ENCODE data around the gene EFNA1. TPM values are rescaled to one million over a fixed set of nuclear protein-coding genes. Genes with fewer than 3 reads are reported as not detected.

EFNA1 gene
- polyA plus RNA-seq, 1 donor from 2014 or later = 0.50 TPM

DNA sequence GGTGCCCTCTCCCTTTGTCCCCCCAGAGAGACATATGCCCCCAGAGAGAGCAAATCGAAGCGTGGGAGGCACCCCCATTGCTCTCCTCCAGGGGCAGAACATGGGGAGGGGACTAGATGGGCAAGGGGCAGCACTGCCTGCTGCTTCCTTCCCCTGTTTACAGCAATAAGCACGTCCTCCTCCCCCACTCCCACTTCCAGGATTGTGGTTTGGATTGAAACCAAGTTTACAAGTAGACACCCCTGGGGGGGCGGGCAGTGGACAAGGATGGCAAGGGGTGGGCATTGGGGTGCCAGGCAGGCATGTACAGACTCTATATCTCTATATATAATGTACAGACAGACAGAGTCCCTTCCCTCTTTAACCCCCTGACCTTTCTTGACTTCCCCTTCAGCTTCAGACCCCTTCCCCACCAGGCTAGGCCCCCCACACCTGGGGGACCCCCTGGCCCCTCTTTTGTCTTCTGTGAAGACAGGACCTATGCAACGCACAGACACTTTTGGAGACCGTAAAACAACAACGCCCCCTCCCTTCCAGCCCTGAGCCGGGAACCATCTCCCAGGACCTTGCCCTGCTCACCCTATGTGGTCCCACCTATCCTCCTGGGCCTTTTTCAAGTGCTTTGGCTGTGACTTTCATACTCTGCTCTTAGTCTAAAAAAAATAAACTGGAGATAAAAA, 40.7 kb upstream of the EFNA1 start:
- Histone ChIP-seq H3K9me2 (ENCODE audit: insufficient read depth, low read length) (no peaks in the 10 kb centered on the region), H4K20me1 (ENCODE audit: insufficient read depth) (peaks cover 23% of the 10 kb centered on the region), H3K27me3 (ENCODE audit: insufficient read depth, low read depth, low read length) (no peaks in the 10 kb centered on the region), H3K9me3 (ENCODE audit: low read length) (no peaks in the 10 kb centered on the region), H3K4me2 (ENCODE audit: low read length) (no peak overlapping the region), H3K36me3 (ENCODE audit: insufficient read depth, low read length) (no peaks in the 10 kb centered on the region), H3F3A (ENCODE audit: insufficient read depth, low read length, poor library complexity, severe bottlenecking) (no peaks in the 10 kb centered on the region), H3K4me3 (ENCODE audit: low read length) (no peak overlapping the region), H2AFZ (ENCODE audit: low read depth, low read length) (no peak overlapping the region), H3K9ac (ENCODE audit: low read length) (no peak overlapping the region), H3K27ac (ENCODE audit: low read length) (no peak overlapping the region), H3K79me2 (replicated peaks; ENCODE audit: insufficient read depth, low read length) (peaks cover 22% of the 10 kb centered on the region)
- no peak for TF ChIP-seq POLR2AphosphoS5 (IDR thresholded peaks at IDR 0.05)
- TF ChIP-seq SMC3 (conservative IDR thresholded peaks at IDR 0.05; ENCODE audit: poor library complexity) = no peak
- no peak for TF ChIP-seq EP300 (conservative IDR thresholded peaks at IDR 0.05; ENCODE audit: poor library complexity, severe bottlenecking)
- TF ChIP-seq, protein P1, sequence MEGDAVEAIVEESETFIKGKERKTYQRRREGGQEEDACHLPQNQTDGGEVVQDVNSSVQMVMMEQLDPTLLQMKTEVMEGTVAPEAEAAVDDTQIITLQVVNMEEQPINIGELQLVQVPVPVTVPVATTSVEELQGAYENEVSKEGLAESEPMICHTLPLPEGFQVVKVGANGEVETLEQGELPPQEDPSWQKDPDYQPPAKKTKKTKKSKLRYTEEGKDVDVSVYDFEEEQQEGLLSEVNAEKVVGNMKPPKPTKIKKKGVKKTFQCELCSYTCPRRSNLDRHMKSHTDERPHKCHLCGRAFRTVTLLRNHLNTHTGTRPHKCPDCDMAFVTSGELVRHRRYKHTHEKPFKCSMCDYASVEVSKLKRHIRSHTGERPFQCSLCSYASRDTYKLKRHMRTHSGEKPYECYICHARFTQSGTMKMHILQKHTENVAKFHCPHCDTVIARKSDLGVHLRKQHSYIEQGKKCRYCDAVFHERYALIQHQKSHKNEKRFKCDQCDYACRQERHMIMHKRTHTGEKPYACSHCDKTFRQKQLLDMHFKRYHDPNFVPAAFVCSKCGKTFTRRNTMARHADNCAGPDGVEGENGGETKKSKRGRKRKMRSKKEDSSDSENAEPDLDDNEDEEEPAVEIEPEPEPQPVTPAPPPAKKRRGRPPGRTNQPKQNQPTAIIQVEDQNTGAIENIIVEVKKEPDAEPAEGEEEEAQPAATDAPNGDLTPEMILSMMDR (IDR thresholded peaks at IDR 0.05; ENCODE audit: poor library complexity, severe bottlenecking) = no peak
- no peak for TF ChIP-seq EZH2 (IDR thresholded peaks at IDR 0.05; ENCODE audit: borderline replicate concordance, insufficient read depth, low read length, poor library complexity, severe bottlenecking)
- no peak for TF ChIP-seq REST (IDR thresholded peaks at IDR 0.05; ENCODE audit: borderline replicate concordance)
- no peak for TF ChIP-seq MXI1 (conservative IDR thresholded peaks at IDR 0.05; ENCODE audit: poor library complexity, severe bottlenecking)
- TF ChIP-seq RAD21 (conservative IDR thresholded peaks at IDR 0.05) = no peak
- TF ChIP-seq TAF1 (IDR thresholded peaks at IDR 0.05; ENCODE audit: low read depth) = no peak

DNA sequence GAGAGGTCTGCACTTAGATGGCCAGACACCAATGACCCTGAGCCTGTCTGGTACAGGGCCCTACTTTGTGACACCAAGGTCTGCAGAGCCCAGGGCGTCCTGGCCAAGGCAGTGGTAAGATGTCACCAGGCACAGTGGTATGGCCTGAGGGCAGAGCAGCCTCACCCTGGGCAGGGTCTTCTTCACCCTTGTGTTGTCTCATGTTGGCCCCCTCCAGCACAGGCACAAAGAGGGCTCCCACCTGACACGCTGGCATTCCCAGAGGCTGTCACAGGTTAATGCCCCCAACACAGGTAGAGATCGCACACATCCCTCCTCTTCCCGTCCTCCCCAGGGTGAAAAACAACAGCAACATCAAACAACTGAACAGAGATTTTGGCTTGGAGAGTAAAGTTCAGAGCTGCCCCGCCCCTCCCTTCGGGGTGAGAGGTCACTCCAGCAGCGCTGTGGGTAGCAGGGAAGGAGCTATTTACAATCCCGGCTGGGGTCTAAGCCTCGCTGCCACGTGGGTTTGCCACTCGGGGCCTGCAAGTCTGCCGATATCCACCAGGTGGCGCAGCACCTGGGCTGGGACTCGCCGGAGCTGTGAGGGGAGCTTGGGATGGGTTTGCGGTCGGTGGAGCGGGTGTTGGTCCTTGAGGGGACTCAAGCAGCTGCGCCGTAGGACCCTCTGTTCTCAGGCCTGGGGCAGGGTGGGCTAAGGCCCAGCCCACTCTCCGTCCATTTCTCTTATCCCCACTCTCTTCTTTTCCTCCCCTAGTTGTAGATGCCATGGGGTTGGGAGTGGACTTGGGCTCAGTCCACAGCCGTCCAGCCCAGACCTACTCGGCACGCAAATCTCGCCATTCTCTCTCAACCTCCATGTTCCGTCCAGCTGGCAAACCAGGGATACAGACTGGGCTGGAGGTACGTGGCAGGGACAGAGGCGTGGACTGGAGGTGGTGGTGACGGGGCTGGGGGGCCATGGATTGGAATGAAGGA, 36.3 kb upstream of the EFNA1 start:
- no peaks in the 10 kb centered on the region for H3K27me3 ChIP-seq (ENCODE audit: insufficient read depth, low read depth, low read length)
- TF ChIP-seq MXI1 (conservative IDR thresholded peaks at IDR 0.05; ENCODE audit: poor library complexity, severe bottlenecking) = peak; percentile 49
- TF ChIP-seq, protein P1 (IDR thresholded peaks at IDR 0.05; ENCODE audit: poor library complexity, severe bottlenecking) = peak; percentile 86
- TF ChIP-seq SMC3 (conservative IDR thresholded peaks at IDR 0.05; ENCODE audit: poor library complexity) = peak; percentile 87
- TF ChIP-seq RAD21 (conservative IDR thresholded peaks at IDR 0.05) = peak; percentile 76
- no peak for TF ChIP-seq TAF1 (IDR thresholded peaks at IDR 0.05; ENCODE audit: low read depth)
- no peaks in the 10 kb centered on the region for H4K20me1 ChIP-seq (ENCODE audit: insufficient read depth)
- H3K9me2 ChIP-seq (ENCODE audit: insufficient read depth, low read length) = no peaks in the 10 kb centered on the region
- H3K79me2 ChIP-seq (replicated peaks; ENCODE audit: insufficient read depth, low read length) = no peaks in the 10 kb centered on the region
- H3K4me2 ChIP-seq (ENCODE audit: low read length) = no peak overlapping the region
- no peak overlapping the region for H3K27ac ChIP-seq (ENCODE audit: low read length)
- no peak overlapping the region for H3K4me3 ChIP-seq (ENCODE audit: low read length)
- no peaks in the 10 kb centered on the region for H3K9me3 ChIP-seq (ENCODE audit: low read length)
- no peaks in the 10 kb centered on the region for H3F3A ChIP-seq (ENCODE audit: insufficient read depth, low read length, poor library complexity, severe bottlenecking)
- H3K36me3 ChIP-seq (ENCODE audit: insufficient read depth, low read length) = no peaks in the 10 kb centered on the region
- H3K9ac ChIP-seq (ENCODE audit: low read length) = no peak overlapping the region
- no peak overlapping the region for H2AFZ ChIP-seq (ENCODE audit: low read depth, low read length)

Data from neural cell (in vitro differentiated cells).